ENCODE results near the gene TUSC7. TPM values are rescaled to one million over a fixed set of nuclear protein-coding genes. Genes with fewer than 3 reads are reported as not detected.

The TUSC7 gene
- total and polyA plus RNA-seq, 2 of the 8 experiments (the other 6 are each of a cell fraction or from before 2014, with no cell fraction given), result not detected

- no peaks in the 10 kb centered on the region for H3K36me3 ChIP-seq (ENCODE audit: control insufficient read depth in 2 of 4, insufficient read depth in 4 of 4, low read length in 3 of 4)
- ChIA-PET CTCF (ENCODE audit: partially characterized antibody) (interaction anchor here (1.4 kb wide), 1 partner anchor 15 kb away, joined by 4 read pairs; no protein-coding TSS in a partner anchor), POLR2A (ENCODE audit: partially characterized antibody) (no interaction called here)
- H2BK12ac ChIP-seq (ENCODE audit: low read depth, low read length), result no peak overlapping the region
- H3K23ac ChIP-seq (ENCODE audit: insufficient read length), result no peak overlapping the region
- no peak overlapping the region for H2BK5ac ChIP-seq (ENCODE audit: low read depth, low read length)
- no peak overlapping the region for H3K4me3 ChIP-seq (ENCODE audit: extremely low read depth in 1 of 4, insufficient read depth in 2 of 4, low read depth in 3 of 4, low read length in 4 of 4)
- H3K23me2 ChIP-seq (ENCODE audit: low read depth, low read length), result no peaks in the 10 kb centered on the region
- no peaks in the 10 kb centered on the region for H3K4me1 ChIP-seq (replicated peaks in 1 of 4; ENCODE audit: control insufficient read depth in 3 of 4, insufficient read depth in 4 of 4, low read length in 3 of 4)
- H3K27ac ChIP-seq (ENCODE audit: low read depth, low read length), result no peak overlapping the region
- no peak overlapping the region for H3K4me2 ChIP-seq (ENCODE audit: insufficient read depth in 1 of 2, low read depth in 2 of 2, low read length in 2 of 2)
- DNase-seq (ENCODE audit: low read depth in 1 of 2, low spot score in 2 of 2), result no peak
- no peak overlapping the region for H3K9ac ChIP-seq (replicated peaks in 1 of 4; ENCODE audit: extremely low read depth in 1 of 4, low read depth in 3 of 4, low read length in 3 of 4)
- no peak overlapping the region for H3K18ac ChIP-seq (ENCODE audit: extremely low read depth, low read length)
- no peak overlapping the region for H4K5ac ChIP-seq (ENCODE audit: insufficient read length, low read depth, low read length)
- no peak for TF ChIP-seq POU5F1 (IDR thresholded peaks at IDR 0.05; ENCODE audit: low read depth, low read length)
- TF ChIP-seq BCL11A (IDR thresholded peaks at IDR 0.05; ENCODE audit: low read depth in 2 of 2, low read length in 2 of 2), result no peak
- TF ChIP-seq KDM4A (IDR thresholded peaks at IDR 0.05; ENCODE audit: low read depth, low read length, severe bottlenecking), result no peak
- TF ChIP-seq BRCA1 (IDR thresholded peaks at IDR 0.05; ENCODE audit: low read depth, low read length), result no peak
- no peak for TF ChIP-seq MAFK (IDR thresholded peaks at IDR 0.05; ENCODE audit: low read depth, low read length)
- TF ChIP-seq CHD1 (IDR thresholded peaks at IDR 0.05; ENCODE audit: low read depth, low read length), result no peak
- no peak overlapping the region for H4K8ac ChIP-seq (ENCODE audit: extremely low read depth, insufficient read depth, low read length)
- H2BK20ac ChIP-seq (ENCODE audit: low read length), result no peak overlapping the region
- no peak overlapping the region for H2BK120ac ChIP-seq (replicated peaks; ENCODE audit: low read depth, low read length)
- H3K79me2 ChIP-seq (ENCODE audit: control insufficient read depth in 1 of 2, insufficient read depth in 2 of 2, low read length in 2 of 2), result no peaks in the 10 kb centered on the region
- H3K79me1 ChIP-seq (ENCODE audit: low read depth, low read length), result no peaks in the 10 kb centered on the region
- no peaks in the 10 kb centered on the region for H3K27me3 ChIP-seq (replicated peaks in 1 of 4; ENCODE audit: control insufficient read depth in 3 of 4, extremely low read depth in 1 of 4, insufficient read depth in 3 of 4, low read length in 3 of 4)
- no peak overlapping the region for H2BK15ac ChIP-seq (ENCODE audit: low read length)
- H2AK5ac ChIP-seq (ENCODE audit: low read depth, low read length), result no peak overlapping the region
- no peaks in the 10 kb centered on the region for H3K9me3 ChIP-seq (ENCODE audit: insufficient read depth in 2 of 2, low read depth in 1 of 2, low read length in 1 of 2)
- FAIRE-seq, result no peak
- no peak overlapping the region for H3K56ac ChIP-seq (replicated peaks; ENCODE audit: insufficient read length, low read depth, low read length)
- H4K91ac ChIP-seq (replicated peaks; ENCODE audit: insufficient read length, low read length), result no peak overlapping the region
- H3K4ac ChIP-seq (replicated peaks; ENCODE audit: insufficient read length, low read depth, low read length), result no peak overlapping the region
- H2AFZ ChIP-seq (ENCODE audit: low read length), result no peak overlapping the region
- no peaks in the 10 kb centered on the region for H4K20me1 ChIP-seq (replicated peaks in 1 of 2; ENCODE audit: control insufficient read depth in 1 of 2, insufficient read depth in 2 of 2, low read length in 2 of 2)
- H3K14ac ChIP-seq (ENCODE audit: insufficient read length), result no peak overlapping the region
Measured at GRCh38 chr3:116743062-116743461, 33.5 kb downstream of the TUSC7 start.
